LHCN-M2 (cell line): ENCODE measurements around the gene KASH5. TPM values are rescaled to one million over a fixed set of nuclear protein-coding genes. Genes with fewer than 3 reads are reported as not detected.

Source experiments
- DNase-seq: peaks from one replicate; pipeline ENCODE4 v3.0.0-alpha.2; 2012; ENCODE audit warnings: low read depth
- total RNA-seq: library from RNA; depleted of rRNA; stranded (reverse); fragments of >200 nt; gene quantifications from 2 replicates; pipeline ENCODE4 v1.2.3, GENCODE V29; 2014

KASH5 gene
- total RNA-seq, 1 experiment from 2014 or later: not detected

- DNase-seq: no peak
These were observed 7.7 kb downstream of the KASH5 start for GRCh38 chr19:49395581-49396407.

- no peak for DNase-seq
These were observed 8.9 kb downstream of the KASH5 start for GRCh38 chr19:49396738-49397505.

- DNase-seq: no peak
These were observed 10.1 kb downstream of the KASH5 start for GRCh38 chr19:49398001-49398615.

GRCh38 chr19:49398931-49399330, 10.9 kb downstream of the KASH5 start:
- no peak for DNase-seq

GRCh38 chr19:49400029-49400428, 12.0 kb downstream of the KASH5 start:
- DNase-seq: no peak

- no peak for DNase-seq
These were observed 15.5 kb downstream of the KASH5 start for GRCh38 chr19:49403404-49404187.

GRCh38 chr19:49407079-49407478, 19.0 kb downstream of the KASH5 start:
- DNase-seq: no peak

GRCh38 chr19:49407482-49408015, 19.5 kb downstream of the KASH5 start:
- DNase-seq: no peak

GRCh38 chr19:49408816-49409440, 20.9 kb downstream of the KASH5 start:
- DNase-seq: no peak

GRCh38 chr19:49409441-49410029, 21.5 kb downstream of the KASH5 start:
- no peak for DNase-seq

- no peak for DNase-seq
These were observed 23.8 kb downstream of the KASH5 start for GRCh38 chr19:49411681-49412326.

- DNase-seq: no peak
These were observed 25.3 kb downstream of the KASH5 start for GRCh38 chr19:49413348-49413747.

GRCh38 chr19:49414256-49414655, 26.2 kb downstream of the KASH5 start:
- no peak for DNase-seq

GRCh38 chr19:49415102-49415809, 27.2 kb downstream of the KASH5 start:
- DNase-seq: no peak

- no peak for DNase-seq
These were observed 27.8 kb downstream of the KASH5 start for GRCh38 chr19:49415810-49416200.

GRCh38 chr19:49417088-49417487, 29.0 kb downstream of the KASH5 start:
- no peak for DNase-seq

GRCh38 chr19:49418511-49418910, 30.5 kb downstream of the KASH5 start:
- no peak for DNase-seq

GRCh38 chr19:49419173-49419572, 31.1 kb downstream of the KASH5 start:
- no peak for DNase-seq

- DNase-seq: no peak
These were observed 32.2 kb downstream of the KASH5 start for GRCh38 chr19:49420227-49420626.
